GM18867 (cell line): ENCODE results near the gene CENATAC.
"Not testable (repeated sequence)": the region's sequence is repeated elsewhere in the genome, so short reads cannot be mapped to it uniquely, and the experiment has no call there.

Source experiments
- ATAC-seq: cut with Tn5 transposase; IDR thresholded peaks from one replicate; pipeline ENCODE4 v1.9.1; 2021; ENCODE audit warnings: mild to moderate bottlenecking, moderate library complexity; ENCODE audit not compliant: unreplicated experiment

CENATAC gene

DNA sequence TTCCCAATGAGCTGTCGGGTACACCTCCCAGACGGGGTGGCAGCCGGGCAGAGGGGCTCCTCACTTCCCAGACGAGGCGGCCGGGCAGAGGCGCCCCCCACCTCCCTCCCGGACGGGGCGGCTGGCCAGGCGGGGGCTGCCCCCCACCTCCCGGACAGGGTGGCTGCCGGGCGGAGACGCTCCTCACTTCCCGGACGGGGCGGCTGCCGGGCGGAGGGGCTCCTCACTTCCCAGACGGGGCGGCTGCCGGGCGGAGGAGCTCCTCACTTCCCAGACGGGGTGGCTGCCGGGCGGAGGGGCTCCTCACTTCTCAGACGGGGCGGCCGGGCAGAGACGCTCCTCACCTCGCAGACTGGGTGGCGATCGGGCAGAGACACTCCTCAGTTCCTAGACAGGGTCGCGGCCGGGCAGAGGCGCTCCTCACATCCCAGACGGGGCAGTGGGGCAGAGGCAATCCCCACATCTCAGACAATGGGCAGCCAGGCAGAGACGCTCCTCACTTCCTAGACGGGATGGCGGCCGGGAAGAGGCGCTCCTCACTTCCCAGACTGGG, 6.4 kb upstream of the CENATAC start:
- not testable (repeated sequence) for ATAC-seq

DNA sequence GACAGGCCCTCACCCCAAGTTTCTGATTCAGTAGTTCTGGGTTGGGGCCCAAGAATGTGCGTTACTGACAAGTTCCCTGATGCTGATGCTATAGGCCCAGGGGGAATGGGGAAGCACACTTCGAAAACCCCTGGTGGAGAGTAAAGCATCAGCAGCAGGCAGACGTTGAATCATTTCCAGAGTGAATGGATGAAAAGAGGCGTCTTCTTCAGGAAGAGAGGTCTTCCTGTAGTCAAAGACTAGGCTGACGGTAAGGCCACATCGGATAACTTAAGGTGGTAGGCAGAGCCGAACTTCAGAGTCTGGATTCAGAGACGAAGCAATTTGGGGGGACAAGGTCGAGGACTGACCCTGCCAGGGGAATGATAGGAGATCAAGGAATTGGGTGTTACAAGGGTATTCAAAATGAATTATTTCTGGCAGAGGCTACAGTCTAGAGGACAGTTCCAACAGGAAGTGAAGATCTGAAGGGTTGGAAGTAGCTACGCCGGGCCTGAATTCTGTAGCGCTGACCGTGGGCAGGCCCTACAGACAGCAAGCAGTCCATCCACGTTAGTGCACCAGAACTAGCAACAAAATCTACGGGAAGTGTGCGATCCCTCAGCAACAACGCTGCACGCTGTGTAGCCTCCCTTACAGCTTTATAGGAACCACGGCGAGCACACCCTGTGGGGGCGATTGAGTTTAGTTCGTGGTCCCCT, 862 bp upstream of the CENATAC start:
- ATAC-seq: no peak

- no peak for ATAC-seq
These were observed 415 bp downstream of the CENATAC start for GRCh38 chr11:118998388-118998717.

DNA sequence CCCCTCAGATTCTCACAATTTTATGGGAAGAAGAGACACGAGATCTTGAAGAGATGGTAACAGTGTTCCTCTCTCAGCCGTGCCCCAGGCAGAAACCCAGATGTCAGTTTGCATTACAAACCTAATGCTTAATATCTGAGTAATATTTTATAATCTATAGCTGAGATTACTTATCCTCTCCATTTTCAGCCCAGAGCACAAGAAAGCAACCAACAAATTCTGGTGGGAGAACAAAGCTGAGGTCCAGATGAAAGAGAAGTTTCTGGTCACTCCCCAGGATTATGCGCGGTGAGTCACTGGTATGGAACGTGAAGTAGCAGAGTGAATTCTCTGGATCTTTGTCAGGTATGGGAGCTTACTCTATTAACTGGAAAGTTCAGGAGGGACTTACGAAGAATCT, 884 bp downstream of the CENATAC start:
- no peak for ATAC-seq

GRCh38 chr11:119000906-119001305, 3.0 kb downstream of the CENATAC start:
- no peak for ATAC-seq

- ATAC-seq: no peak
These were observed 8.7 kb downstream of the CENATAC start for GRCh38 chr11:119006656-119007055.

DNA sequence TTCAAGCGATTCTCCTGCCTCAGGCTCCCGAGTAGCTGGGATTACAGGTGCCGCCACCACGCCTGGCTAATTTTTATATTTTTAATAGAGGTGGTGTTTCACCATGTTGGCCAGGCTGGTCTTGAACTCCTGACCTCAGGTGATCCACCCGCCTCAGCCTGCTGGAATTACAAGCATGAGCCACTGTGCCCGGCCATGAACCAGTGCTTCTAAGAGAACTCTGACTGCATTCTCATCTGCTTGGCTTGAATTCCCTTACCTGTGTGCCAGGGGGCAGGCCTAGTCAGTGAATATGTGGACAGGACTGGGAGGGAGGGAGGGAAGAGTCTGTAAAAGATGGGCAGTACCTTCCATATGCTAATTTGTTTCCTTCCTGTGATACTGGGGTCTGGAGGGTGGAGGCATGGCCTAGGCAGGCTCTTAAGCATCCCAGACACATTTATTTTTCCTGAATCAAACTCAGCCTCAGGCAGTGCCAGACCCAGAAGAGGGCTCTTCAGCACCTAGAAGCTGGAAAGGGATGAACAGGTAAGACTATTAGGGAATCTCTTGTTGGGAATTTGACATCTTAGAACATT, 13.6 kb downstream of the CENATAC start:
- no peak for ATAC-seq

DNA sequence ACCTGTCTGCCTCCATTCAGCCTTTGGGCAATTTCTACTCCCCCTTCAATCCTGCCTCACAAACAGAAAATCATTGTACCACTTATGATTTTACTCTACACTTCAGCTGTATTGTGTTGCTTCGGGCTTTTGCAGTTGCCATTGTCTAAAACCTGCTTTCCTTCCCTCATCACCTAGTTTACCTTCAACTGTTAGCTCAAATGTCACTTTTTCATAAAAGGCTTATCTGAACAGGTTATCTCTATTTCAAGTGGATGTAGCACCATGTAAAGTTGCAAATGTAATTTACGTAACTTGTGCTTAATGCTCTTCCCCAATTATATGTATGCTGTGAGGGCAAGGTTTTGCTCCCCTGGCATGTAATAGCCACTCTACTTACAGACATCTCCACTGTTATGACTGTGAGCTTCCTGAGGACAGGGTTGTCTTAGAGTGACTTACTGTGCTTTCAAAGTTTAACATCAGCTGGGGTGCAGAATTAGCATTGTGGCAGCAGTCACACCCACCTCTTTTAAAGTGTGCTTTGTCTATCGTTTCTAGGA, 14.8 kb downstream of the CENATAC start:
- ATAC-seq: no peak

DNA sequence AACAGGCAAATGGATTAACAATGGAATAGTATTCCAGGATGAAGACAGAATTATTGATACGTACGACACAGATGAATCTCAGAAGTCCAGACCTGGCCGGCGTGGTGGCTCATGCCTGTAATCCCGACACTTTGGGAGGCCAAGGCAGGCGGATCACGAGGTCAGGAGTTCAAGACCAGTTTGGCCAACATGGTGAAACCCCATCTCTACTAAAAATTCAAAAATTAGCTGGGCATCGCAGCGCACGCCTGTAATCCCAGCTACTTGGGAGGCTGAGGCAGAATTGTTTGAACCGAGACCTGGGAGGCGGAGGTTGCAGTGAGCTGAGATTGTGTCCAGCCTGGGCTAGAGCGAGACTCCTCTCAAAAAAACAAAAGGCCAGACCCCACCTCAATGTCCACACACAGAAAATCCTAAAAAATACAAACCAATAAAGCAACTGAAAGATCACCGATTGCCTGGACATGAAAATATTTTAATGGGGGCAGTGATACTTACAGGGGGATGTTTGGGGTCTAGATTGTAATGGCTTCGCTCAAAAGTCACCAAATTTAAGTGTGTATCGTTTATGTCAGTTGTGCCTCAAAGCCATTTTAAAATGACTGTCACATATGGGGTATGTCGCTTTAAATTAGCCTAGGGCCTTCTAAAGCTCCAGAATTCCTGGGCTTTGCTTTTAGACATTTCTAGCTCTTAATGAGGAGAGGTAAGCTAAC, 16.4 kb downstream of the CENATAC start:
- ATAC-seq: no peak

GRCh38 chr11:119015054-119015611, 17.2 kb downstream of the CENATAC start:
- no peak for ATAC-seq

DNA sequence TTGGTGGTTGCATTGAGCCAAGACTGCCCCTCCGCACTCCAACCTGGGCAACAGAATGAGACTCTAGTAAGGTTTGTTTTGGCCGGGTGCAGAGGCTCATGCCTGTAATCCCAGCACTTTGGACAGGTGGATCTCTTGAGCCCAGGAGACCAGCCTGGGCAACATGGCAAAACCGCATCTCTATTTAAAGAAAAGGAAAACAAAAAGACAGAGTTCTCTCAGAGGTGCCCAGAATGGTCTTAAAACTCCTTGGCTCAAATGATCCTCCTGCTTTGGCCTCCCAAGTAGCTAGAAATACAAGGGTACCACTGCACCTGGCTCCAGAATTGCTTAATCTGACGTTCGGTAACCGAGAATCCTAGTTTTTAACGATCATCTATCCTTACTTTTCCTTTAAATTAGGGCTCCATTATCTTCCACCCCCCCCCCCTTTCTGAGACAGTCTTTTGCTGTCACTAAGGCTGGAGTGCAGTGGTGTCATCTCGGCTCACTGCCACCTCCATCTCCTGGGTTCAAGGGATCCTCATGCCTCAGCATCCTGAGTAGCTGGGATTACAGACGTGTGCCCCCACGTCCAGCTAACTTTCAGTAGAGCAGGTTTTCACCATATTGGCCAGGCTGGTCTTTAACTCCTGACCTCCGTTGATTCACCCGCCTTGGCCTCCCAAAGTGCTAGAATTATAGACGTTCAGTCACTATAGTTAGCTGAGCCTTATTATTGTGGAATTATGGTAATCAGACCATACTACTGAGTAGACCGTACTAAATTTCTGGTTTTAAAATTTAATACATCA, 18.5 kb downstream of the CENATAC start:
- no peak for ATAC-seq

GRCh38 chr11:119017377-119017776, 19.4 kb downstream of the CENATAC start:
- ATAC-seq: not testable (repeated sequence)

- ATAC-seq: peak; percentile 84
These were observed 20.4 kb downstream of the CENATAC start, which contains the start of the genes RPS25 and TRAPPC4 for GRCh38 chr11:119018074-119018938. RPS25 (minus strand) TSS chr11:119018343; CDS start chr11:119018284, 59 bp downstream. TRAPPC4 (plus strand) TSS chr11:119018766; CDS start chr11:119018796, 30 bp downstream.

- ATAC-seq: no peak
These were observed 22.1 kb downstream of the CENATAC start for GRCh38 chr11:119019996-119020395.

DNA sequence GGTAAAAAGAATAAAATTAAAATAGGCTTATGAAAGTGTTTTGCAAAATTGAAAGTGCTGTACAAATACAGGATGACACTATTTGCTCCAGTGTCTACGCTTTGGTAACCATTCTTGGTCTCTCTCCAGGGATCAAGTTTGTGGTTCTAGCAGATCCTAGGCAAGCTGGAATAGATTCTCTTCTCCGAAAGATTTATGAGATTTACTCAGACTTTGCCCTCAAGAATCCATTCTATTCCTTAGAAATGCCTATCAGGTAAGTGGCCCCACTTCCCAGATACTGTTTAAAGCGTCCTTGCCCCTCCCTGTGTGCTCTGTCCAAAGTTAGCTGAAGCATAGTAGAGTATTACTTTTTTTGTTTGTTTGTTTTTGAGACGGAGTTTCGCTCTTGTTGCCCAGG, 23.7 kb downstream of the CENATAC start:
- no peak for ATAC-seq

DNA sequence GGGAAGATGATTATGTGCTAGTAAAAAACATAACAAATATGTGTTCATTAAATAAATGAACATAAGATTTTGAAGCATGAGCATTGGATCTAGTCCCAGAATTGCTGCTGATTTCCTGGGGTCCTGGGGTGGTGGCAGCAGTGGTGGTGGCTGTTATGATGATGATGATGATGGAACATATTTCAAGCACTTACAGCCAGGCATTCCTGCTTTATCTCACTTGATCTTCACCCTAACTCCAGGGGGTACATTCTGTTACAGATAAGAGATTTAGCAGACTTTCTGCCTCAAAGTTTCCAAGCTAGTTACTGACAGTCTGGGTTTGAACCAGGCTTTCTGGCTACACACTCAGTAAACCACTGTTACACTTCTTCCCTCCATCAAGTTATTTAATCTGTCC, 25.8 kb downstream of the CENATAC start:
- no peak for ATAC-seq

DNA sequence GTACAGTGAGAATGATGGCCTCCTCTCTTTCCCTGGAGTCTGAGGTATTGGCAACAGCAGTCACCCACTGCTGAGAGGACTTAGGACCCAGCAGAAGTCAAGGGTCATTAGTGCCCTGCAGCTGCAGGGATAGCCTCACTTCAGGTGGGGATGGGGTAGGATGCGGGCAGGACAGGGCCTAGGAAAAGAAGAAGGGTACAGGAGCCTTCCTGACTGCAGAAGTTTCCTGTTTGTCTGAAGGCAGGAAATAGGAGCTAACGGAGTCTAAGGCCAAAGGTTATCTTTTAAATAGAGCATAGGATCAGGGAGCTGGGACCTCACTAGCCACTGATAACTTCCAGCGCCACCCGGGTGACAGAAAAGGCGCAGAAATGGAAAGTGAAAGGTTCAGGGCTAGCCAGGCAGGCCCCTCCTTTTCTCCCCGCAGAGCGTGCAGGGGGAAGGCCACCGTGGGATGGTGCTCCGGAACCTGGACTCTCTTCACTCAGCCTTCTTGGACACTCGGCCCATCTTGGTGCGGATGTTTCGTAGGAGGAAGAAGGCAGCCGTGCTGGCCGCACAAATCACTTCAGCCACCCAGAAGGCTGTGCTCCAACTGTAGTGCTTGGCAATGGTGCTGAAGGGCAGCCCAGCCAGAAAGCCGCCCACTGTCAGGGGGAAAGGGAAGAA, 26.6 kb downstream of the CENATAC start:
- ATAC-seq: no peak

GRCh38 chr11:119025099-119025473, 27.1 kb downstream of the CENATAC start:
- no peak for ATAC-seq

DNA sequence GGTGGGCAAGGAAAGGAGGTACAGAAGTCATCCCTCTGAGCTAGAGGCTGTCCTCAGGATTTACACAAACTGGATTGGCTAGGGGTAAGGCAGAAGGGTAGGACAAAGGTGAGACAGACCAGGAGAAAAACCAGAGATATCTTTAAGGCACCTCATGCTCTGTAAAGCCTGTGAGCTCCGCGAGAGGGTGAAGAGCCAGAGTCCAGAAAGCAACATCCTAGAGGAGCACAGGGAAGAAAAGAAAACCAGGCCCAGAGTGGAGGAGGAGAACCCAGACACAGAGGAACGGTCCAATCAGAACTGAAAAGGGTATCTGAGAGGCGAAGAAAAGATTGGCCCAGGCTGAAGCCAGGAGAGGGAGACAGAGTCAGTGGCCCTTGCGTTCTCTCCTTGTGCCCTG, 27.6 kb downstream of the CENATAC start:
- ATAC-seq: no peak
